GM18909 (cell line): ENCODE data around the gene CDC42EP3.

Source experiments
- ATAC-seq: cut with Tn5 transposase; IDR thresholded peaks from one replicate; pipeline ENCODE4 v1.9.1; 2021; ENCODE audit warnings: mild to moderate bottlenecking; ENCODE audit not compliant: unreplicated experiment, poor library complexity

Gene CDC42EP3

GRCh38 chr2:37658682-37659081 is 12.8 kb downstream of the CDC42EP3 start:
- ATAC-seq = no peak

DNA sequence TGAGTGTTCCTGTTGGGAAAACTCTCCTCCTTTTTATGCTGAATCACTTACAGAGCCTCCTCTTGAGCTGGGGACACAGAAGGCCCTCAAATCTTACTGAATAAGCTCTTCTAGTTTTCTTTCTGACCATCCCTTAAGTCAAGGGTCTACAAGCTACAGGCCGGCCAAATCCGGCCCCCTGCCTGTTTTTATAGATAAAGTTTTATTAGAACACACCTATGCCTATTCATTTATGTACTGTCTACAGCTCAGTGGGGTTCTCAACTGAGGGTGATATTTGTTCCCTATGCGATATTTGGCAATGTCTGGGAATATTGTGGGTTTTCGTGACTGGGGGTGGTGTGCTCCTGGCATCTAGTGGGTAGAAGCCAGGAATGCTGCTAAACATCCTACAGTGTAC is 14.0 kb downstream of the CDC42EP3 start:
- ATAC-seq = no peak

GRCh38 chr2:37656512-37657423 is 14.7 kb downstream of the CDC42EP3 start:
- ATAC-seq = no peak

DNA sequence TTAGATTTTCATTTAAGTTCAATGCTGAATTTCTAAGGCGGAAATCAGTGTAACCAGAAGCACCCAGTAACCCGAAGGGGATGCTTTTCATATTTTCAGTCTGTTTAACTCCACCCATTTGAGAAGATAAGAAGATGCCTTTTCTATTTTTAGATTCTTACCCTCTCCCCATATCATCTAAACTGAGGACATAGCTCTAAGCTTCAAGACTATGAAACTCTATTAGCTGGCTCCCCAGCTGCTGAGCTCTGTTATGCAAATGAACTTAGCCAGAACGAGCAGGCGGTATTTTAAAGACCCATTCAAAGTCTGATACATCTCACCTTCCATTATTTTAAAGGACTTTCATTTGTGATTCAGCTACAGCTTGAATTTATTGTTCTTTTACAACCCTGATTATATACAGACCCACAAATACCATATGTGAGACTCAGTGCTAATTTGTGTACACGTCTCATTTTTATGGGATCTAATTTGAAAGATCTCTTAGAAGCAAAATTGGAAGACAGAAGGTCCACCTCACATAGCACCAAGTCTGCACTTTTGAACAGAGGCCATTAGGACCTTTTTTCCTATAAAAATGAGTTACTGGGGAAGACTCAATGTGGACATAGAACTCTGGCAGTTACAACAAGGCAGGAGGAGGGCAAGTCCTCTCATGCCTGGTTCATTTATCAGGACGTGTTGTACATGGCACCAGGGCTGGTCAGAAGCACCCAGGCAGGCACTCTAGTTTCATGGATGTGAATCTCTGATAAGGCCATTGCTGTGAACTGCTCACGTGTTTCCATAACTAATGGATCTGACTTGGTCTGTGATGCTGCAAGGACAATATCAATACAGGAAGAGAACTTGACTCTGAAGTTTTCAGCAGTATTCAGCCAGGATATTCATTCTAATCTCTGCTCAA is 16.3 kb downstream of the CDC42EP3 start:
- ATAC-seq = peak; percentile 84

GRCh38 chr2:37654419-37654818 is 17.0 kb downstream of the CDC42EP3 start:
- no peak for ATAC-seq

GRCh38 chr2:37653805-37654378 is 17.6 kb downstream of the CDC42EP3 start:
- ATAC-seq = no peak

DNA sequence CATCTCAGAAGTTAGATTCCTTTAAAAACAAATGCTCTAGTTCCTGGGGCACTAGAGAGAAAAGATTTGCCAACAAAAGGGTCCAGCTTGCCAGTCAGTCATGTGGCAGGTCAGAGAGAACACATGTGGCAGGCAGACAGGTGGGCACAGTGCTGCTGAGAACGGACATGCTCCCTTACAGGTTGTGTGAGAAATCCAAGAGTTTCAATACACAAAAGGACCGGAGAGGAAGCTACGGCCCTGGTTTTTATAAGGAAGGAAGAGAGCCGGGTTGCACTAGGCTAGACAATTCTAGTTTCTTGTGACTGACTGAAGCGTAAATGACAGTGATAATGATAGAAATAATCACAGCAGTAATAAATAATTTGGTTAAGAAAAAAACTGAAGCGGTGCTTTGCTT is 18.3 kb downstream of the CDC42EP3 start:
- ATAC-seq = no peak

- no peak for ATAC-seq
Measured at GRCh38 chr2:37652199-37652640, 19.2 kb downstream of the CDC42EP3 start.

DNA sequence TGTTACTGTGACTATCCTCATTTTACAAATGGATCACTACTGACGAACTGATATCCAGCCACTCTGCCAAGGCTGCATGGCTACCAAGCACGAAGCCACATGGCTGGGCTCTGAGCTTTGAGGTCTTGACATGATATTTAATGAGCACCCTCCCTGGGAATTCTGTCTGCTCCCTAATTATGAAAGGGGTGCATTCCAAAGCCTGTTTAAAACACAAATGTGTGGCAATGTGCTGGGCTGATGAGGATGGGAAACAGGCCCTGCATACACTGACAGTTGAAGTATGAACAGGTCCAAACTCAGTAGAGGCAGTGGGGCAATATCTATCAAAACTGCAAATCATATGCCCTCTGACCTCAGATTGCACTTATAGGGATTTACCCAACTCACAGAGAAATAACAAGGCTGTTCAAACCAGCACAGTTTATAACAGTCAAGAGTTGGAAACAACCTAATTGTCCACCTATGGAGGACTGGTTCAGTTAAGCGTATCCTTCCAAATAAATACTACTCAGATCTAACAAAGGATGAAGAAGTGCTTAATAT is 20.8 kb downstream of the CDC42EP3 start:
- ATAC-seq = no peak

DNA sequence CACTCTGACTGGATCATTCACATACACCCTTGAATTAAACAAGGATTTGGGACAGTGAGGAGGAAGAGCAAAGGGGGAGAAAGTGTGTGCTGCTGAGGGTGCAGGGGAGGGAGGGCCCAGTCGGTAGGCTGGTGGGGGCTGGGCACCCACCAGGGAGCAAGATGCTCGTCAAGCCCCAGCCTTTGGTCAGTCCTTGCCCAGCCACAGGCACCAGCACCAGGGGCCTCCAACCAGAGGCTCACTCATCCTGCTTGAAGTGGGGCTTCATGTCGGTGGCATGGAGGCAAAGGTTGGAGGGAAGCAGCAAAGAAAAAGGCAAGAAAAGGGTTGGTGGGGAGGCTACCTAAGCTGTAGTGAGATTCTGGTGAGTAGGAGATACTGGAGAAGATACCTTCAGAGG is 21.9 kb downstream of the CDC42EP3 start:
- ATAC-seq = no peak

DNA sequence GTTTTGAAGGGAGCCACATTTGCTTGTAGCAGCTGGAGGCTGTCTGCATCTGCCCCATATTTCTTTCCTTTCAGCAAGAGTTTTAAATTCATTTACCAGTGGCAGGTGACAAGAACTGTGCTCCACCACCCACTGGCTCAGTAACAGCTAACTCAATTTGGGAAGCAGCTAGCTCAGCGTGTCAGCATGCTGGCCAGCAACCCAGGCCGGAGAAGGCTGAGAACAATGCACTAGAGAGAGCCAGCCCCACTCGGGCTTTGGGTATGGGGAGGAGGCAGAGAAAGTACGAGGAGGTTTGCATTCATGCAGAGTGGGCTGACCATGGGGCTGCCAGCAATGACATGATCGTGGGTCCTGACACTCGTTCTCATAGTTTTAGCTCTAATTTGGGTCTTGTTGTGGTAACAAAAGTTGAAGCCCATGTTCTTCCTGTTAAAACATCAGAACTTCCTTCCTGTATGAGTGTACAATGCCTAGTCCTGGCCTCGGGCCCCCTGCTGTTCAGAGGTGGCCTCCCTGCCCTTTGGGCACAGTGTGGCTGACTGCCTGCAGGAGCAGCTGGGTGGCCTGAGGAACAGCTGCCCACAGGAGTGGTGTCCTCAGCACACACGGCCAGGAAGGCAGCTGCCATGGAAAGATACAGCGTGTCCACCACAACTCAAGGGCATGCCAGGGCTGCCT is 23.0 kb downstream of the CDC42EP3 start:
- no peak for ATAC-seq

DNA sequence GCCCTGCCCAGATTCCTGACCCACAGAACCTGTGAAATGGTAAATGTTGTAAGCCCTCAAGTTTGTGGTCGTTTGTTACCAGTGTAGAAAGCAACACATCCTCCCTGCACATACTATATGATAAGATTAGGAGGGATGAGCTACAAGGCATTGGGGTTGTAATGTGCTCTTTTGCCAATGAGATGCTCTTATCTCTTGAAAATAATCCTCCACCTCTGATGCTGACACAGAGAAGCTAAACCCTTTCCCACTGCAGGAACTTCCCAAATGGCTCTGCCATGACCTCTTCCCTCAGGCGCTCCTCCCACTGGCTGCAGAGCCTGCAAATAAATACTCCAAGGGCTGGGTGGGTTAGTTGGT is 23.5 kb downstream of the CDC42EP3 start:
- no peak for ATAC-seq

- ATAC-seq = no peak
Measured at GRCh38 chr2:37645836-37646235, 25.6 kb downstream of the CDC42EP3 start.

DNA sequence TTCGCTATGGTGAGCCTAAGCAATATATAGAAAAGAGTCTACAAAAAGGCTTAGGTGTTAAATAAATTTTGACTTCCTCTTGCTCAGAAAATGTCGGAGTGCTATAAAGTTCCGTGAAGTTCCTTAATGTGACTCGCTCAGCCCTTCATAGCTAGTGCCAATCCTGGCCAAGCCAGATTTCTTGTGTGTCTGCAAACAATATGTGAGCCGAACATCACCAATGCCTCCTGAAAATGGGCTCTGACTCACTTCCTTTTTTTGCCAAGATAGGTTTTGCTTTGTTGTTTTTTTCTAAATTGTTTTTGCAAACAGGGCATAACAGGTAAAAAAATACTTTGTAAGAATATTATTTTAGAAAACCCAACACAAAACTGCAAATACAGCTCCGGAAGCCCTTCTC is 26.1 kb downstream of the CDC42EP3 start:
- ATAC-seq = no peak

- no peak for ATAC-seq
Measured at GRCh38 chr2:37644191-37644590, 27.3 kb downstream of the CDC42EP3 start.

DNA sequence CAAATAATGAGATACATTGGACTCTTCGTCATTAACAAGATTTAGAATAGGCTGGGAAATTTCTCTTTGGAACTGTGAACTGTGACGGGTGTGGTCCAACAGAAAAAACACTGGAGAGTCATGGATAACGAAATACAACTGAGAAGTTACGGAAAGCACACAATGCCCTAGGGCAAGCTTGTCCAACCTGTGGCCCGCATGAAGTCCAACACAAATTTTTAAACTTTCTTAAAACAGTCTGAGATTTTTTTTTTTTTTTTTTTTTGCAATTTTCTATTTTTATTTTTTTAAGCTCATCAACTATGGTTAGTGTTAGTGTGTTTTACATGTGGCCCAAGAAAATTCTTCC is 27.7 kb downstream of the CDC42EP3 start:
- ATAC-seq = no peak

DNA sequence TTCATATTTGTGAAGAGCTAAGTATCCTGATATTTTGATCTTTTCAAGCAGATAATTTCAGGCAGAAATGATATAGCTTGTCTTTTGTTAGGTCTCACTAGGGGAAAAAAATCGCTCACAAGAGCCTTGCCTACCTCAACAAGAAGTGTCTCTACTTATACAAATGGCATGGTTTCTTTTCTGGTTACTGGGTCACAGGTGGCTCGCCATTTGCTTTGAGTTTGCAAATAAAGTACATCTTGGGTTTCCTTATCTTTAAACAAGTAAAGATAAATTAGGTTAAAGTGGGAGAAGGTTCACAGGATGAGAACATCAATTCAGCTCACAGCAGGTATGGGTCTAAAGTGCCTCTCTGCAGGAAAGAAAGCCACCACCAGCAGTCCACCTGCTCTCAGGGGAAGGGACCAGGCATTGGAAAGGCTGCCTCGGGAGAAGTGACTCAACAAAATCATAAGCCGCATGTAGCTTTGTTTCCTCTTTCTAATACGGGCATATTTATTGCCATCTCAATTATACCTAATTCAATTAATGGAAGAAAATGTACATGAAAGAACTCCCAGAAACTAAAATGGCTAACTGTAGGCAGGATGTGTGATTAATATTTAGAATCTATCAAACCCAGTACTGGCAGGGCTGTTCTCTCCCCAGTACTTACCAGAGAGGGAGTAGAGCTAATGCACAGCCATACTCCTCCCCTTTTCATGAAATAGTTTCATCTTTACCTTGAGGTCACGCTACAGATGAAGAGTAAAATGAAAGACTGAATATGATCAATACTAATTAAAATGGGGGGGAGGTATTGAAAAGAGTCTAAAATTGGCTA is 28.3 kb downstream of the CDC42EP3 start:
- ATAC-seq = no peak

DNA sequence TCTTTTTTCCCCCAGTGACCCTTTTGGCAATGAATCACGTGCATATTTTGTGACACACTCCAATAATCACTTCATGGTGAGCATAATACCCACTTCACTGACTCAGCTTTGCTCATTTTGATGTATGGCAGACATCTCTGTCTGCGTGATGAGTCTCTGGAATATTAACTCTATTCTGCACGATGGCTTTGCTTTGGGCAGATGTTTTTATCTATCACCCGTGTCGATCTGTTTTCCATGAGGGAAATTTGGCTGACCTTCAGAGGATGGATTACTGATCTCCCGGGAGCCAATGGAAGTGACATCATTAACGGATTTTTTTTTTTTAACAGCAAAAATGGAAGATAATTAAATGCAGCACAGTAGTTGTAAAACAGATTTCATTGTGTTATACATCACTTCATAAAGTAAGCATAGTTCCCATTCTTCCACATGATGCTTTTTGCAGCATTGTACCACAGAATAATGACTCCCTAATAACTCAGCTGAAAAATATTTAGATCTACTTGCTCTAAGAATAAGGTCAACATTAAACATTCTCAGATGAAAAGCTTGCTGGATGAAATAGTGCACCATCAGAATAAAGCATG is 29.8 kb downstream of the CDC42EP3 start:
- no peak for ATAC-seq

GRCh38 chr2:37639631-37640030 is 31.8 kb downstream of the CDC42EP3 start:
- no peak for ATAC-seq
